Measurements from ENCODE around the gene GLIPR1L2.
"Not testable (repeated sequence)": the region's sequence is repeated elsewhere in the genome, so short reads cannot be mapped to it uniquely, and the experiment has no call there.

Gene GLIPR1L2

DNA sequence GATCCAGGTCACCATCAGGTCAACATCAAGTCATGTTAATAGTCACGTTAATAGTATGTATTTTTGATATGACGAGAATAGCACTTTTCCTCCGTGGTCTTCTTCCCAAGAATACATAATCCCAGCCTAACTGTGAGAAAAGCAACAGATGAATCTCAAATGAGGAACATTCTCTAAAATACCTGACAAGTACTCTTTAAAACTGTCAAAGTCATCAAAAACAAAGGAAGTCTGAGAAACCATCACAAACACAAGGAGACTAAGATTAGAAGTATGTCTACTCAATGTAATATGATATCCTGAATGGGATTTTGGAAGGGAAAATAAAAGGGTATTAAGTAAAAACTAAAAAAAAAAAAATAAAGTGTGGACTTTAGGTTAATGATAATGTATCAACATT lies 52.8 kb downstream of the GLIPR1L2 start:
- no peaks in the 10 kb centered on the region for H3K4me1 ChIP-seq (ENCODE audit: low read length)
- H3K4me3 ChIP-seq (ENCODE audit: low read length): no peak overlapping the region
- no peak overlapping the region for H3K4me2 ChIP-seq (ENCODE audit: low read length)
- no peak overlapping the region for H3K27ac ChIP-seq (ENCODE audit: low read length)
- TF ChIP-seq EZH2phosphoT487 (IDR thresholded peaks at IDR 0.05; ENCODE audit: low read depth): no peak
- no peak overlapping the region for H2AFZ ChIP-seq (ENCODE audit: low read depth, low read length)
- H3K36me3 ChIP-seq (replicated peaks; ENCODE audit: low read depth, low read length): no peaks in the 10 kb centered on the region
- no peak overlapping the region for H3K9ac ChIP-seq (ENCODE audit: low read length)
- no peaks in the 10 kb centered on the region for H3K79me2 ChIP-seq (ENCODE audit: low read length)
- H3K9me3 ChIP-seq (ENCODE audit: insufficient read depth, low read length): no peaks in the 10 kb centered on the region
- no peaks in the 10 kb centered on the region for H4K20me1 ChIP-seq (ENCODE audit: insufficient read depth, low read length)
- H3K27me3 ChIP-seq (ENCODE audit: low read depth, low read length): no peaks in the 10 kb centered on the region

DNA sequence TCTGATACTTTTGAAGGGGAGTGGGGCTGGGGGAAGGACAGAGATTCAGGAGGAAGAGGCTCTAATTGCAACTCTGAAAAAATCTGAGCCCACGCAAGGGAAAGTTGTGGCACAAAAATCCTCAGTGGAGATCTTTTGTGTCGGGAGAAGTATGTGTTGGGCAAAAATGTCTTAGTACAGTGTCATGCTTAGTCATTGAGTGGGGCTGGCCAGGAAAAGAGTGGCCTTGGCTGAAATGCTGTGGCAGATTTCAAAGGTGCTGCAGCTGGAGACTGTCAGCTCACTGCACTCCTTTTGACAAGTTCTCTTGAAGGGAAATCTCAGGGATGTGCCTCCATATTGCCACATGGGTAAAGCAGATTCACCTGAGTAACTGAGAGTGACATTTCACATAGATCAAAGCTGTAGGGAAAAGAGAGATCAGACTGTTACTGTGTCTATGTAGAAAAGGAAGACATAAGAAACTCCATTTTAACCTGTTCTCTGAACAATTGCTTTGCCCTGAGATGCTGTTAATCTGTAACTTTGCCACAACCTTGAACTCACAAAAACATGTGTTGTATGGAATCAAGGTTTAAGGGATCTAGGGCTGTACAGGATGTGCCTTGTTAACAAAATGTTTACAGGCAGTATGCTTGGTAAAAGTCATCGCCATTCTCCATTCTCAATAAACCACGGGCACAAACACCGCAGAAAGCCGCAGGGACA lies 53.7 kb downstream of the GLIPR1L2 start:
- H3K4me1 ChIP-seq (ENCODE audit: low read length): no peaks in the 10 kb centered on the region
- no peaks in the 10 kb centered on the region for H3K79me2 ChIP-seq (ENCODE audit: low read length)
- H3K27me3 ChIP-seq (ENCODE audit: low read depth, low read length): no peaks in the 10 kb centered on the region
- H3K9me3 ChIP-seq (ENCODE audit: insufficient read depth, low read length): no peaks in the 10 kb centered on the region
- H4K20me1 ChIP-seq (ENCODE audit: insufficient read depth, low read length): no peaks in the 10 kb centered on the region
- H3K9ac ChIP-seq (ENCODE audit: low read length): no peak overlapping the region
- no peak overlapping the region for H3K27ac ChIP-seq (ENCODE audit: low read length)
- H3K36me3 ChIP-seq (replicated peaks; ENCODE audit: low read depth, low read length): no peaks in the 10 kb centered on the region
- TF ChIP-seq, protein P1, sequence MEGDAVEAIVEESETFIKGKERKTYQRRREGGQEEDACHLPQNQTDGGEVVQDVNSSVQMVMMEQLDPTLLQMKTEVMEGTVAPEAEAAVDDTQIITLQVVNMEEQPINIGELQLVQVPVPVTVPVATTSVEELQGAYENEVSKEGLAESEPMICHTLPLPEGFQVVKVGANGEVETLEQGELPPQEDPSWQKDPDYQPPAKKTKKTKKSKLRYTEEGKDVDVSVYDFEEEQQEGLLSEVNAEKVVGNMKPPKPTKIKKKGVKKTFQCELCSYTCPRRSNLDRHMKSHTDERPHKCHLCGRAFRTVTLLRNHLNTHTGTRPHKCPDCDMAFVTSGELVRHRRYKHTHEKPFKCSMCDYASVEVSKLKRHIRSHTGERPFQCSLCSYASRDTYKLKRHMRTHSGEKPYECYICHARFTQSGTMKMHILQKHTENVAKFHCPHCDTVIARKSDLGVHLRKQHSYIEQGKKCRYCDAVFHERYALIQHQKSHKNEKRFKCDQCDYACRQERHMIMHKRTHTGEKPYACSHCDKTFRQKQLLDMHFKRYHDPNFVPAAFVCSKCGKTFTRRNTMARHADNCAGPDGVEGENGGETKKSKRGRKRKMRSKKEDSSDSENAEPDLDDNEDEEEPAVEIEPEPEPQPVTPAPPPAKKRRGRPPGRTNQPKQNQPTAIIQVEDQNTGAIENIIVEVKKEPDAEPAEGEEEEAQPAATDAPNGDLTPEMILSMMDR (IDR thresholded peaks at IDR 0.05; ENCODE audit: low read depth, low read length): no peak
- TF ChIP-seq EZH2phosphoT487 (IDR thresholded peaks at IDR 0.05; ENCODE audit: low read depth): no peak
- H2AFZ ChIP-seq (ENCODE audit: low read depth, low read length): no peak overlapping the region
- no peak overlapping the region for H3K4me3 ChIP-seq (ENCODE audit: low read length)
- no peak overlapping the region for H3K4me2 ChIP-seq (ENCODE audit: low read length)

DNA sequence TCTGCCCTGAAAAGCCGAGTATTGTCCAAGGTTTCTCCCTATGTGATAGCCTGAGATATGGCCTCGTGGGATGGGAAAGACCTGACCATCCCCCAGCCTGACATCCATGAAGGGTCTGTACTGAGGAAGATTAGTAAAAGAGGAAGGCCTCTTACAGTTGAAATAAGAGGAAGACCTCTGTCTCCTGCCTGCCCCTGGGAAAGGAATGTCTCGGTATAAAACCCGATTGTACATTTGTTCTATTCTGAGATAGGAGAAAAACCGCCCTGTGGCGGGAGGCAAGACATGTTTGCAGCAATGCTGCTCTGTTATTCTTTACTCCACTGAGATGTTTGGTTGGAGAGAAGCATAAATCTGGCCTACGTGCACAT lies 54.2 kb downstream of the GLIPR1L2 start:
- H3K9ac ChIP-seq (ENCODE audit: low read length); H3K27ac ChIP-seq (ENCODE audit: low read length); H3K4me2 ChIP-seq (ENCODE audit: low read length); H2AFZ ChIP-seq (ENCODE audit: low read depth, low read length); H3K9me3 ChIP-seq (ENCODE audit: insufficient read depth, low read length); H3K4me1 ChIP-seq (ENCODE audit: low read length); H3K4me3 ChIP-seq (ENCODE audit: low read length); H4K20me1 ChIP-seq (ENCODE audit: insufficient read depth, low read length); H3K36me3 ChIP-seq (replicated peaks; ENCODE audit: low read depth, low read length); H3K79me2 ChIP-seq (ENCODE audit: low read length); H3K27me3 ChIP-seq (ENCODE audit: low read depth, low read length): not testable (repeated sequence)

DNA sequence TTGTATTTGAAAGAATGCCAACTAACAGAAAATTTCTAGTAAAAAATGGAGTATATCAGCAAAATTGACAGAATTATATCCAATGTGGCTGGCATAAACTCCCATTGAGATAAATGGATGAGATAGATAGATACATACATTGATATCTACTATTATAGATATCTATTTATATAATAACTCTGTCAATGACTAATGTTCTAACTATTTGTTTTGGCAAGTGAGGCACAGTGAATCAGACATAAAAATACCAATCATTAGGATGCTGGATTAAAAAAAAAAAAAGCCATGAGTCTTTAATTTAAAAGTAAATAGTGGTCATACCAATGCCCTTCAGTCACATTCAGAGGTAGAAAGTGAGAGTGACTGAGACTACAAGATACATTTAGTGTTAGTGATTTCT lies 56.0 kb downstream of the GLIPR1L2 start:
- no peaks in the 10 kb centered on the region for H3K4me1 ChIP-seq (ENCODE audit: low read length)
- no peaks in the 10 kb centered on the region for H3K9me3 ChIP-seq (ENCODE audit: insufficient read depth, low read length)
- H2AFZ ChIP-seq (ENCODE audit: low read depth, low read length): no peak overlapping the region
- no peak overlapping the region for H3K4me2 ChIP-seq (ENCODE audit: low read length)
- no peaks in the 10 kb centered on the region for H4K20me1 ChIP-seq (ENCODE audit: insufficient read depth, low read length)
- H3K36me3 ChIP-seq (replicated peaks; ENCODE audit: low read depth, low read length): no peaks in the 10 kb centered on the region
- no peak overlapping the region for H3K4me3 ChIP-seq (ENCODE audit: low read length)
- H3K9ac ChIP-seq (ENCODE audit: low read length): no peak overlapping the region
- TF ChIP-seq EZH2phosphoT487 (IDR thresholded peaks at IDR 0.05; ENCODE audit: low read depth): no peak
- TF ChIP-seq, protein P1 (IDR thresholded peaks at IDR 0.05; ENCODE audit: low read depth, low read length): no peak
- H3K27me3 ChIP-seq (ENCODE audit: low read depth, low read length): no peaks in the 10 kb centered on the region
- no peak overlapping the region for H3K27ac ChIP-seq (ENCODE audit: low read length)
- no peaks in the 10 kb centered on the region for H3K79me2 ChIP-seq (ENCODE audit: low read length)

DNA sequence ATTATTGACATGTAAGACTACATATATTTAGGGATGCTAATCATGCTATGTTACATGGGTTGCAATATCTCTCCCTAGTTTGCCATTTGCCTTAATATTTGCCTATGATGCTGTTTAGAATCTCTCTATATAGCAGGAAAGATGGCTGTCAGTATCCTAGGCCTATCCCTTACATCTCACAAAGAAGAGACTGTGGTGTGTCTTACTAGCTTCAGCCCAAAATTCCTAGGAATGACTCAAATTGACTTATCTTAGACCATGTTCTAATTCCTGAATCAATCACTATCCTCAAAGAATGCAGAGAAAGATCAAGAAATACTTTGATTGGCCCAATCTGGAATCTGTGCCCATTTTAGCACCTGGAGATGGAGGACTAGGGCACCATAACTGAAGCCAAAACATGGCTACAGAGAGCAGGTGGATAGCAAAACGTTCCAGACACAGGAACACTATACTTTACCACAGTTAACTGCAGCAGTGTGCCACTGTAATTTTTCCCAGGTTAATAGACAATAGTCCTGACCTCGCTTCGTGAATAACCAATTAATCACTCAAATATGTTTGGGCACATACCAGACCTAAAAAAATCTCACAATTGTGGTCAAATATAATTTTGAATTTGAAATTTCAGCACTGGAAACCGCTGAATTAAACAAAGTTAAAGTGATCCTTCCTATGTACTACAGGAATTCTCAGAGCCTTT lies 57.0 kb downstream of the GLIPR1L2 start:
- no peaks in the 10 kb centered on the region for H4K20me1 ChIP-seq (ENCODE audit: insufficient read depth, low read length)
- H3K27me3 ChIP-seq (ENCODE audit: low read depth, low read length): no peaks in the 10 kb centered on the region
- no peak overlapping the region for H3K4me2 ChIP-seq (ENCODE audit: low read length)
- H3K4me1 ChIP-seq (ENCODE audit: low read length): no peaks in the 10 kb centered on the region
- H3K36me3 ChIP-seq (replicated peaks; ENCODE audit: low read depth, low read length): no peaks in the 10 kb centered on the region
- TF ChIP-seq EZH2phosphoT487 (IDR thresholded peaks at IDR 0.05; ENCODE audit: low read depth): no peak
- TF ChIP-seq, protein P1 (IDR thresholded peaks at IDR 0.05; ENCODE audit: low read depth, low read length): no peak
- H3K4me3 ChIP-seq (ENCODE audit: low read length): no peak overlapping the region
- no peaks in the 10 kb centered on the region for H3K79me2 ChIP-seq (ENCODE audit: low read length)
- H2AFZ ChIP-seq (ENCODE audit: low read depth, low read length): no peak overlapping the region
- no peaks in the 10 kb centered on the region for H3K9me3 ChIP-seq (ENCODE audit: insufficient read depth, low read length)
- no peak overlapping the region for H3K9ac ChIP-seq (ENCODE audit: low read length)
- H3K27ac ChIP-seq (ENCODE audit: low read length): no peak overlapping the region
